GM19438 (cell line): ENCODE measurements around the gene TMEM63C.

Source experiments
- ATAC-seq: cut with Tn5 transposase; IDR thresholded peaks from one replicate; pipeline ENCODE4 v1.9.1; 2021; ENCODE audit warnings: low read depth; ENCODE audit not compliant: unreplicated experiment

TMEM63C gene

GRCh38 chr14:77306851-77307496 lies 125.4 kb downstream of the TMEM63C start:
- ATAC-seq: no peak
